HEK293 (cell line): ENCODE data around the gene SIM2.
A peak's percentile ranks its signal among the peaks of the same experiment; 100 is the strongest.

Experiments
- HOXA7 ChIP-seq: sonication (generic); formaldehyde crosslinking; IDR thresholded peaks from 2 replicates; pipeline ENCODE4 v1.8.1; 2022; ENCODE audit warnings: missing genetic modification reagents, borderline replicate concordance
- HOXD13 ChIP-seq: sonication (generic); formaldehyde crosslinking; IDR thresholded peaks from 2 replicates; pipeline ENCODE4 v1.8.0; 2022; ENCODE audit warnings: missing genetic modification reagents, borderline replicate concordance
- ZNF211 ChIP-seq: fragments of 450-650 bp; formaldehyde crosslinking; IDR thresholded peaks from 2 replicates; pipeline ENCODE4 v1.5.1; 2016; ENCODE audit warnings: low read depth, missing biosample characterization, missing genetic modification characterization
- ZNF558 ChIP-seq: fragments of 450-650 bp; formaldehyde crosslinking; IDR thresholded peaks from 2 replicates; pipeline ENCODE4 v1.5.1; 2016; ENCODE audit warnings: missing biosample characterization, missing genetic modification characterization
- TF ChIP-seq, protein P1 (sequence below): fragments of 450-650 bp; formaldehyde crosslinking; IDR thresholded peaks from 2 replicates; pipeline ENCODE4 v1.5.1; 2016; ENCODE audit warnings: missing biosample characterization, missing genetic modification characterization

DNA sequence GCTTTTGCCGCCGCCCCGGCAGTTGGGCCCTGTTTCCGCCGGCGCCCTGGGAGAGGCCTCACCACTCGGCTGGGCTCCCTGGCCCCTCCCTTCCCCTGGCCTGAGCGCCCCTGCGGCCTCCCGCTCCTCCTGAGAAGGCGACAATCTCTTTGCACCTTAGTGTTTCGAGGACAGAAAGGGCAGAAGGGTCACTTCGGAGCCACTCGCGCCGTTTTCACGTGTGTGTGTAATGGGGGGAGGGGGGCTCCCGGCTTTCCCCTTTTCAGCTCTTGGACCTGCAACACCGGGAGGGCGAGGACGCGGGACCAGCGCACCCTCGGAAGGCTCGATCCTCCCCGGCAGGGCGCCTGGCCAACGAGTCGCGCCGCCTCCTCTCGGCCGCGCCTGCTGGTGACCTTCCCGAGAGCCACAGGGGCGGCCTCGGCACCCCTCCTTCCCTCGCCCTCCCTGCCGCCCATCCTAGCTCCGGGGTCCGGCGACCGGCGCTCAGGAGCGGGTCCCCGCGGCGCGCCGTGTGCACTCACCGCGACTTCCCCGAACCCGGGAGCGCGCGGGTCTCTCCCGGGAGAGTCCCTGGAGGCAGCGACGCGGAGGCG, 432 bp upstream of the SIM2 start:
- TF ChIP-seq ZNF558 (tag by site-specific recombination) (no peak), HOXA7 (CRISPR knock-in tag) (no peak), HOXD13 (CRISPR knock-in tag) (no peak), ZNF211 (no peak)
- TF ChIP-seq, protein P1, sequence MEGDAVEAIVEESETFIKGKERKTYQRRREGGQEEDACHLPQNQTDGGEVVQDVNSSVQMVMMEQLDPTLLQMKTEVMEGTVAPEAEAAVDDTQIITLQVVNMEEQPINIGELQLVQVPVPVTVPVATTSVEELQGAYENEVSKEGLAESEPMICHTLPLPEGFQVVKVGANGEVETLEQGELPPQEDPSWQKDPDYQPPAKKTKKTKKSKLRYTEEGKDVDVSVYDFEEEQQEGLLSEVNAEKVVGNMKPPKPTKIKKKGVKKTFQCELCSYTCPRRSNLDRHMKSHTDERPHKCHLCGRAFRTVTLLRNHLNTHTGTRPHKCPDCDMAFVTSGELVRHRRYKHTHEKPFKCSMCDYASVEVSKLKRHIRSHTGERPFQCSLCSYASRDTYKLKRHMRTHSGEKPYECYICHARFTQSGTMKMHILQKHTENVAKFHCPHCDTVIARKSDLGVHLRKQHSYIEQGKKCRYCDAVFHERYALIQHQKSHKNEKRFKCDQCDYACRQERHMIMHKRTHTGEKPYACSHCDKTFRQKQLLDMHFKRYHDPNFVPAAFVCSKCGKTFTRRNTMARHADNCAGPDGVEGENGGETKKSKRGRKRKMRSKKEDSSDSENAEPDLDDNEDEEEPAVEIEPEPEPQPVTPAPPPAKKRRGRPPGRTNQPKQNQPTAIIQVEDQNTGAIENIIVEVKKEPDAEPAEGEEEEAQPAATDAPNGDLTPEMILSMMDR (tag by site-specific recombination), result peak; percentile 50; the same call in 1 of the 2 replicates
